HG02938 (cell line): ENCODE data around the gene S100A1.
"Not testable (repeated sequence)": the region's sequence is repeated elsewhere in the genome, so short reads cannot be mapped to it uniquely, and the experiment has no call there.

ENCODE experiments used
- ATAC-seq: cut with Tn5 transposase; IDR thresholded peaks from one replicate; pipeline ENCODE4 v1.9.1; 2021; ENCODE audit warnings: mild to moderate bottlenecking, moderate library complexity; ENCODE audit not compliant: unreplicated experiment

The S100A1 gene

GRCh38 chr1:153627715-153628626, at the start of gene S100A1:
Gene S100A1 (plus strand): TSS chr1:153628434. CDS start chr1:153630522, 2,088 bp downstream.
- no peak for ATAC-seq

DNA sequence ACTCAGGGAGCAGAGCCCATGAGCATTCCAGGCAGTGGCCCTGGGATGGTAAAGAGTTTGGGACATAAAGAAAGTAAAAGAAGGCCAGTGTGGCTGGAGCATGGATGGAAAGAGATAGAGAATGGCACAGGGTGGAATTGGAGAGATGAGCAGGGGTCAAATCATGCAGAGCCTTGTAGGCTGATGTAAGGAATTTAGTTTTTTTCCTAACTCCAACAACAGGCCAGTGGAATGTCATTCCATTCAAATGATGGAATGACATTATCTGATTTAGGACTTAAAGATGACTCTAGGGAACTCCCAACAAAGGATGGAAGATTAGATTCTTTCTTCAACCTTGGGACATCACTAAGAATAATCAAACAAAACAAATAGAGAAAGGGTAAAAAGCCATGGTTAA, 49.7 kb upstream of the S100A1 start:
- no peak for ATAC-seq

- no peak for ATAC-seq
Observed at GRCh38 chr1:153578936-153579335, 49.3 kb upstream of the S100A1 start.

DNA sequence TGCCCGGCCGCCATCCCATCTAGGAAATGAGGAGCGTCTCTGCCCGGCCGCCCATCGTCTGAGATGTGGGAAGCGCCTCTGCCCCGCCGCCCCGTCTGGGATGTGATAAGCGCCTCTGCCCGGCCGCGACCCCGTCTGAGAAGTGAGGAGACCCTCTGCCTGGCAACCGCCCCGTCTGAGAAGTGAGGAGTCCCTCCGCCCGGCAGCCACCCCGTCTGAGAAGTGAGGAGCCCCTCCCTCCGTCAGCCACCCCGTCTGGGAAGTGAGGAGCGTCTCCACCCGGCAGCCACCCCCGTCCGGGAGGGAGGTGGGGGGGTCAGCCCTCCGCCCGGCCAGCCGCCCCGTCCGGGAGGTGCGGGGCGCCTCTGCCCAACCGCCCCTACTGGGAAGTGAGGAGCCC, 45.4 kb upstream of the S100A1 start:
- not testable (repeated sequence) for ATAC-seq

DNA sequence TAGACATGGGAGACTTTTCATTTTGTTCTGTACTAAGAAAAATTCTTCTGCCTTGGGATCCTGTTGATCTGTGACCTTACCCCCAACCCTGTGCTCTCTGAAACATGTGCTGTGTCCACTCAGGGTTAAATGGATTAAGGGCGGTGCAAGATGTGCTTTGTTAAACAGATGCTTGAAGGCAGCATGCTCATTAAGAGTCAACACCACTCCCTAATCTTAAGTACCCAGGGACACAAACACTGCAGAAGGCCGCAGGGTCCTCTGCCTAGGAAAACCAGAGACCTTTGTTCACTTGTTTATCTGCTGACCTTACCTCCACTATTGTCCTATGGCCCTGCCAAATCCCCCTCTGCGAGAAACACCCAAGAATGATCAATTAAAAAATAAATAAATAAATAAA, 44.7 kb upstream of the S100A1 start:
- not testable (repeated sequence) for ATAC-seq

DNA sequence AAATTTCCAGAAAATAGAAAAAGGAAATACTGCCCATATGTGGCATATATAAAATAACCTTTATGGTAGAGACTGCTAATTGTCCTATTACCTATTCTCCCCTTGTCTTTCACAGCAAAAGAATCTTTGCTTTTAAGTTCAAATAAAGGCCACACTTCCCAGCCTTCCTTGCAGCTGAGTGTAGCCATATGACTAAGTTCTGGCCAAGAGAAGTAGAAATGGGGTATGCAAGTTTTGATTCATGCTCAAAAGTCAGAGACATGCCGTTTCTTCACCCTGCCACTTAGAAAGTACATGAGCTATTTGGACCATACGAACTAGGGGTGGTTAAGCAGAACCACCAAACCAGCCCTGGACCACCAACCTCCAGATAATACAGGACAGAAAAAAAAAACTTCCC, 44.3 kb upstream of the S100A1 start:
- ATAC-seq: no peak

GRCh38 chr1:153585006-153585405, 43.2 kb upstream of the S100A1 start:
- ATAC-seq: no peak

DNA sequence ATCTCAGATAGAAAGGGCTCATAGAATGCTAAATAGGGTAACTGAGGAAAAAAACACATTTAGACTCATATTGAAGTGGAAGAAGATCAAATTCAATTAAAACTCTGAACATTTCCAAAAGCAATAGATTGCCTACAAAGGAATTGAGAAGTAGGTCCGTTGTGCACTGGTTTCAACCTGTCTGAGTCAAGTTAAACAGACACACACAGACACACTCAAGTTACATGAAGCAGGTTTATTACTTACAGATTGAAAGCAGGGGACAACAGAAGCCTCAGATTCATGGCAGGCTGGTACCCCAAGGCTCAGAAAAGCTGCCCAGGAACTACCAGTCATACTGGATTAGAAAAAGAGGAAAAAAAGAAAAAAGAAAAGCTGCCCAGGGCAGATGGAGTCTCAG, 41.9 kb upstream of the S100A1 start:
- ATAC-seq: no peak

GRCh38 chr1:153587314-153587713, 40.9 kb upstream of the S100A1 start:
- no peak for ATAC-seq

GRCh38 chr1:153588033-153588432, 40.2 kb upstream of the S100A1 start:
- not testable (repeated sequence) for ATAC-seq

DNA sequence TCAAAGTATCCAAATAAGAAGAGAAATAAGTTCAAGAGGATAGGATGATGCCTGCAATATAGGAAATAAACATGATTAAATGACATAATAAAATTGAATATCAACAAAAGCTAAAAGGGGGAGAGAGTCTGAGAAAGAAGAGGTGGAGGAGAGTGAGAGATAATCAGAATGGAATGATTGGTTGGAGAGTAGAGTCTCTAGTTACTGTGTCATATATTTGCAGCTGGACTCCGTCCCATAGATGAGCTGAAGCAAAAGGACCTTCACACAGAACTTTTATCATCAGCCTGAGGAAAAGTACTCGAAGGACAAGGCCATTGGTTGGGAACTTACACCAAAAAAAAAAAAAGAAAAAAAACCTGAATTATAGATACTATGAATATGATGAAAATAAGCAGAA, 39.8 kb upstream of the S100A1 start:
- ATAC-seq: no peak

GRCh38 chr1:153592748-153593147, 35.5 kb upstream of the S100A1 start:
- no peak for ATAC-seq

- no peak for ATAC-seq
Observed at GRCh38 chr1:153597206-153597605, 31.0 kb upstream of the S100A1 start.

DNA sequence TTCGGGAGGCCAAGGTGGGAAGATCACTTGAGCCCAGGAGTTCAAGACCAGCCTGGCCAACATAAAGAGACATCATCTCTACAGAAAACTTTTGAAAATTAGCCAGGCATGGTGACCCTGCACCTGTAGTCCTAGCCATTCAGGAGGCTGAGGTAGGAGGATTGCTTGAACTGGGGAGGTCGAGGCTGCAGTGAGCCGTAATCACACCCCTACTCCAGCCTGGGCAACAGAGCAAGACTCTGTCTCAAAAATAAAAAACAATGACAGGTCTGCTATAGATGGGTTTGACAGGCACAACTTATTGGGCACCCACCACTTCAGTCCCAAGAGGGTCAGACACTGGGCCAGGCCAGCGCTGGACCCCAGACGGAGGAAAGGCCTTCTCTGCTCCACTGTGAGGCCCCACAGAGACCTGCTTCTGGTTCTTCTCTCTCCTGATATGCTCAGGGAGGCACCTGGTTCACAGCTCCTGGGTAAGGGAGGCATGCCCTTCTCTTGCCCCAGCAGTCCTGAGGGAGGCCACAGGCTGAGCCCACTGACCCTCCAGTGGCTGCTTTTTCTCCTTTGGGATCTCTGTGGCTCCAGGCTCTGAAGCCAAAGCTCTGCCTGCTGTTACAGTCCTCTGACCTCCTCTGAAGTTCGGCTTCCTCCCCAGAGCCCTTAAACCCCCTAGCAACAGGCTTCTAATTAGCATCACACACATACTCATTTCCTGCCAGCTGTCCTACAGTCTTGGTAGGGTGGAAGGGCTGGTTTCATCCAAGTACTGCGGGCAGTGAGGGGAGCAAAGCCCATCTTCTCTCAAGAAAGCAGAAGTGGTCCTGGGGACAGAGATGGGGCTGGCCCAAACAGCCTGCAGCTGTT, 29.7 kb upstream of the S100A1 start:
- peak; percentile 98 for ATAC-seq

DNA sequence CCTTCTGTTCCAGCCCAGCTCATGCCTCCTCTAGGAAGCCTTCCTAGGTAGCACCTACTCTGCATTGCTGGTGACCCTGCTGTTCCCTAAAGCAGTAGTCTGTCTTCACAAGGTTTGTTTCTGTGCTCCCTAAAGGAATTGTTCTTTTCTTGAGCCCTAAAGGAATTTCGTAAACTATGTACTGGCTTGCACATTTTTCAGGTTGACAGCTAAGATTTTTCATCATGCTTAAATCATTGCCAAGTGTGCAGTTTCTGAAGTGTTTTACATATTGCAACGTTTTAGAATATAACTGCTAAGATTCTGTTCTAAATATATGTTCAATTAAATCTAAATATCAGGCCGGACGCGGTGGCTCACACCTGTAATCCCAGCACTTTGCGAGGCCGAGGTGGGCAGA, 28.4 kb upstream of the S100A1 start:
- no peak for ATAC-seq

- no peak for ATAC-seq
Observed at GRCh38 chr1:153602749-153603148, 25.5 kb upstream of the S100A1 start.

GRCh38 chr1:153606194-153606593, 22.0 kb upstream of the S100A1 start:
- ATAC-seq: no peak

GRCh38 chr1:153607381-153607780, 20.9 kb upstream of the S100A1 start:
- no peak for ATAC-seq

DNA sequence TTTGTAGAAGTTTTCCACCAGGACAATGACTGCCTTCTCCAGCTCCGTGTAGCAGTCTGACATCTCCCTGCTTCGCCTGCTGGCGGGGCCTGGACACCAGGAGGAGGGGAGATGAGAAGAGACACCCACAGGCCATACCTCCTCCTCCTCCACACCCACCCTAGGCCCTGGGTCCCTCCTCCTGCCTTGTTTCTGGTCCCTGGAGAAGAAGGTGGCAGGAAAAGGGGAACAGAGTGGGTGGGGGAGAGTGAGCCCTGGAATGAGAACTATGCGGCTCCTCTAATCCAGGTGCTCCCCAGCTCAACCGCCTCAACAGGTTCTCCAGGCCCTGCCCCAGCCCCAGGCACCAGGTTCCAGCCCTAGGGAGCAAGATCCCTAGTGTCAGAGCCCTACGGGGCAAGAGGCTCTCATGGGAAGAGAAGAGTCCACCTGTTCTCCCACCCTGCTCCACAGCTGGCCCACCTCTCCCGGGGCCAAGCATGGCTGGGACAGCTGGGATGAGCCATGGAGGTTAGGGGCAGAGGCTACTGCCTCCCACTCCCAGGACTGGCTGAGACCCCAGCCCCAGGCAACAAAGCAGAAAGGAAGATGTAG, 20.0 kb upstream of the S100A1 start:
- no peak for ATAC-seq

- ATAC-seq: no peak
Observed at GRCh38 chr1:153608742-153609584, 19.3 kb upstream of the S100A1 start.

- no peak for ATAC-seq
Observed at GRCh38 chr1:153609585-153609907, 18.7 kb upstream of the S100A1 start.
